HepG2 (cell line): ENCODE results near the gene GLRA3.

Experiments used
- BRCA1 ChIP-seq: sonication (generic); formaldehyde crosslinking; IDR thresholded peaks from 2 replicates; pipeline ENCODE4 v1.4.0; 2020; ENCODE audit warnings: missing genetic modification reagents
- EHMT2 ChIP-seq: fragments of 200-600 bp; sonication (generic); IDR thresholded peaks from 2 replicates; pipeline ENCODE4 v1.7.0; 2017; ENCODE audit warnings: antibody characterized with exemption, low read depth, low read length, borderline replicate concordance
- HNF4A ChIP-seq: sonication (generic); formaldehyde crosslinking; IDR thresholded peaks from 2 replicates; pipeline ENCODE4 v1.4.0; 2020; ENCODE audit warnings: missing genetic modification reagents
- RFX5 ChIP-seq: IDR thresholded peaks from 2 replicates; pipeline ENCODE4 v1.6.1; 2011; ENCODE audit warnings: low read depth, low read length, improper control_type of control experiment
- SP1 ChIP-seq, 2 experiments: fragments of 450-650 bp in 1 of 2; sonication (generic) in 1 of 2; formaldehyde crosslinking in 1 of 2; IDR thresholded peaks; 2 replicates each; pipeline versions ENCODE4 v1.4.0 to v1.6.1; 2016 to 2020; ENCODE audit warnings: missing genetic modification reagents in 1 of 2
- TAF1 ChIP-seq: sonication (generic); formaldehyde crosslinking; IDR thresholded peaks from 2 replicates; pipeline ENCODE4 v1.4.0; 2020; ENCODE audit warnings: missing genetic modification reagents
- ZNF235 ChIP-seq: sonication (generic); formaldehyde crosslinking; IDR thresholded peaks from 2 replicates; pipeline ENCODE4 v1.8.1; 2023; ENCODE audit warnings: mild to moderate bottlenecking, missing genetic modification reagents, borderline replicate concordance
- ZNF333 ChIP-seq: sonication (generic); formaldehyde crosslinking; IDR thresholded peaks from 2 replicates; pipeline ENCODE4 v1.4.0; 2020; ENCODE audit warnings: mild to moderate bottlenecking, missing genetic modification reagents, borderline replicate concordance
- TF ChIP-seq, protein P1 (sequence below): conservative IDR thresholded peaks from 2 replicates; pipeline ENCODE4 v1.6.1; 2018; ENCODE audit warnings: missing genetic modification reagents
- TF ChIP-seq, protein P2 (sequence below), 2 experiments: IDR thresholded peaks; 2 replicates each; pipeline ENCODE4 v1.6.1; 2011 to 2012; ENCODE audit warnings: low read length in 2 of 2, borderline replicate concordance in 1 of 2, low read depth in 1 of 2, mild to moderate bottlenecking in 1 of 2, moderate library complexity in 1 of 2
- TF ChIP-seq, protein P3 (sequence below): sonication (generic); formaldehyde crosslinking; IDR thresholded peaks from 2 replicates; pipeline ENCODE4 v1.4.0; 2020; ENCODE audit warnings: missing genetic modification reagents
- TF ChIP-seq, protein P4 (sequence below): sonication (generic); formaldehyde crosslinking; IDR thresholded peaks from 2 replicates; pipeline ENCODE4 v1.5.0; 2020; ENCODE audit warnings: mild to moderate bottlenecking, missing genetic modification reagents, moderate library complexity

DNA sequence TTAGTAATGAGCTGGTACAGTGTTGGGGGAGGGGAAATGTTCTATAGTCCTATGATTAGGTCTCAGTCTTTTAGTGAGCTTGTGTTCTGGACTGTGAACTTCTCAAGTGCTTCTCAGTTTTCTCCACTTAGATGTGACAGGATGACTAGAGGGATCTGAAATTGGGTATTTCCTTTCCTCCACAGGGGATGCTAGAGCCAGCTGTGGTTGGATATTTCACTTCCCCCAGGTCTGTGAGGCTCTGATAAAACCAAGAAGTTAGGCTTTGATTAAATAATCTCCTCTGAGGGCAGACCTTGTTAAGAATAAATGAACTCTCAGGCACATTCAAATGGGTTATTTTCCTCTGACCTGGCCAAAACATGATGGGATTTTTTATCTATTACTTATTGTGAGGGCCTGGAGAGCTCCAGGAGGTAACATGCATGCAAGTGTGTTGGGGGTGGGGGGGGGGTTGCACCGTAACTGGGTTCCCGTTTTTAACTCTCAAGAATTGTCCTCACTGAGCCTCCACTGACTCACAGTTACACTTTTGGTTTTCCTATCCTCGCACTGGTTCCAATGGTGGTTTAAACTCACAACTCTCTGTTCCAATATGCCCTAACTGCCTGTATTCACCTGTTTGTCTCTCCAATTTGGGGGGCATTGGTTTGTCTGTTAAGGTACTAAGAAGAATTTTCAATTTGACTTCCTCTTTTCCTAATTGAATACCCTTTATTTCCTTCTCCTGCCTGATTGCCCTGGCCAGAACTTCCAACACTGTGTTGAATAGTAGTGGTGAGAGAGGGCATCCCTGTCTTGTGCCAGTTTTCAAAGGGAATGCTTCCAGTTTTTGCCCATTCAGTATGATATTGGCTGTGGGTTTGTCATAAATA is 28.1 kb upstream of the GLRA3 start:
- no peak for TF ChIP-seq ZNF333
- TF ChIP-seq, protein P1, sequence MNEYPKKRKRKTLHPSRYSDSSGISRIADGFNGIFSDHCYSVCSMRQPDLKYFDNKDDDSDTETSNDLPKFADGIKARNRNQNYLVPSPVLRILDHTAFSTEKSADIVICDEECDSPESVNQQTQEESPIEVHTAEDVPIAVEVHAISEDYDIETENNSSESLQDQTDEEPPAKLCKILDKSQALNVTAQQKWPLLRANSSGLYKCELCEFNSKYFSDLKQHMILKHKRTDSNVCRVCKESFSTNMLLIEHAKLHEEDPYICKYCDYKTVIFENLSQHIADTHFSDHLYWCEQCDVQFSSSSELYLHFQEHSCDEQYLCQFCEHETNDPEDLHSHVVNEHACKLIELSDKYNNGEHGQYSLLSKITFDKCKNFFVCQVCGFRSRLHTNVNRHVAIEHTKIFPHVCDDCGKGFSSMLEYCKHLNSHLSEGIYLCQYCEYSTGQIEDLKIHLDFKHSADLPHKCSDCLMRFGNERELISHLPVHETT (CRISPR knock-in tag), result no peak
- TF ChIP-seq, protein P2, sequence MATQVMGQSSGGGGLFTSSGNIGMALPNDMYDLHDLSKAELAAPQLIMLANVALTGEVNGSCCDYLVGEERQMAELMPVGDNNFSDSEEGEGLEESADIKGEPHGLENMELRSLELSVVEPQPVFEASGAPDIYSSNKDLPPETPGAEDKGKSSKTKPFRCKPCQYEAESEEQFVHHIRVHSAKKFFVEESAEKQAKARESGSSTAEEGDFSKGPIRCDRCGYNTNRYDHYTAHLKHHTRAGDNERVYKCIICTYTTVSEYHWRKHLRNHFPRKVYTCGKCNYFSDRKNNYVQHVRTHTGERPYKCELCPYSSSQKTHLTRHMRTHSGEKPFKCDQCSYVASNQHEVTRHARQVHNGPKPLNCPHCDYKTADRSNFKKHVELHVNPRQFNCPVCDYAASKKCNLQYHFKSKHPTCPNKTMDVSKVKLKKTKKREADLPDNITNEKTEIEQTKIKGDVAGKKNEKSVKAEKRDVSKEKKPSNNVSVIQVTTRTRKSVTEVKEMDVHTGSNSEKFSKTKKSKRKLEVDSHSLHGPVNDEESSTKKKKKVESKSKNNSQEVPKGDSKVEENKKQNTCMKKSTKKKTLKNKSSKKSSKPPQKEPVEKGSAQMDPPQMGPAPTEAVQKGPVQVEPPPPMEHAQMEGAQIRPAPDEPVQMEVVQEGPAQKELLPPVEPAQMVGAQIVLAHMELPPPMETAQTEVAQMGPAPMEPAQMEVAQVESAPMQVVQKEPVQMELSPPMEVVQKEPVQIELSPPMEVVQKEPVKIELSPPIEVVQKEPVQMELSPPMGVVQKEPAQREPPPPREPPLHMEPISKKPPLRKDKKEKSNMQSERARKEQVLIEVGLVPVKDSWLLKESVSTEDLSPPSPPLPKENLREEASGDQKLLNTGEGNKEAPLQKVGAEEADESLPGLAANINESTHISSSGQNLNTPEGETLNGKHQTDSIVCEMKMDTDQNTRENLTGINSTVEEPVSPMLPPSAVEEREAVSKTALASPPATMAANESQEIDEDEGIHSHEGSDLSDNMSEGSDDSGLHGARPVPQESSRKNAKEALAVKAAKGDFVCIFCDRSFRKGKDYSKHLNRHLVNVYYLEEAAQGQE (IDR thresholded peaks at IDR 0.05; ENCODE audit: borderline replicate concordance in 1 of 2, low read depth in 1 of 2, low read length in 2 of 2), result no peak
- TF ChIP-seq, protein P3, sequence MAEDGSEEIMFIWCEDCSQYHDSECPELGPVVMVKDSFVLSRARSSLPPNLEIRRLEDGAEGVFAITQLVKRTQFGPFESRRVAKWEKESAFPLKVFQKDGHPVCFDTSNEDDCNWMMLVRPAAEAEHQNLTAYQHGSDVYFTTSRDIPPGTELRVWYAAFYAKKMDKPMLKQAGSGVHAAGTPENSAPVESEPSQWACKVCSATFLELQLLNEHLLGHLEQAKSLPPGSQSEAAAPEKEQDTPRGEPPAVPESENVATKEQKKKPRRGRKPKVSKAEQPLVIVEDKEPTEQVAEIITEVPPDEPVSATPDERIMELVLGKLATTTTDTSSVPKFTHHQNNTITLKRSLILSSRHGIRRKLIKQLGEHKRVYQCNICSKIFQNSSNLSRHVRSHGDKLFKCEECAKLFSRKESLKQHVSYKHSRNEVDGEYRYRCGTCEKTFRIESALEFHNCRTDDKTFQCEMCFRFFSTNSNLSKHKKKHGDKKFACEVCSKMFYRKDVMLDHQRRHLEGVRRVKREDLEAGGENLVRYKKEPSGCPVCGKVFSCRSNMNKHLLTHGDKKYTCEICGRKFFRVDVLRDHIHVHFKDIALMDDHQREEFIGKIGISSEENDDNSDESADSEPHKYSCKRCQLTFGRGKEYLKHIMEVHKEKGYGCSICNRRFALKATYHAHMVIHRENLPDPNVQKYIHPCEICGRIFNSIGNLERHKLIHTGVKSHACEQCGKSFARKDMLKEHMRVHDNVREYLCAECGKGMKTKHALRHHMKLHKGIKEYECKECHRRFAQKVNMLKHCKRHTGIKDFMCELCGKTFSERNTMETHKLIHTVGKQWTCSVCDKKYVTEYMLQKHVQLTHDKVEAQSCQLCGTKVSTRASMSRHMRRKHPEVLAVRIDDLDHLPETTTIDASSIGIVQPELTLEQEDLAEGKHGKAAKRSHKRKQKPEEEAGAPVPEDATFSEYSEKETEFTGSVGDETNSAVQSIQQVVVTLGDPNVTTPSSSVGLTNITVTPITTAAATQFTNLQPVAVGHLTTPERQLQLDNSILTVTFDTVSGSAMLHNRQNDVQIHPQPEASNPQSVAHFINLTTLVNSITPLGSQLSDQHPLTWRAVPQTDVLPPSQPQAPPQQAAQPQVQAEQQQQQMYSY (CRISPR knock-in tag), result no peak
- no peak for TF ChIP-seq EHMT2
- TF ChIP-seq RFX5, result no peak
- TF ChIP-seq SP1 (IDR thresholded peaks at IDR 0.05), result no peak
- TF ChIP-seq SP1 (CRISPR knock-in tag; IDR thresholded peaks at IDR 0.05), result no peak
- no peak for TF ChIP-seq TAF1
- TF ChIP-seq, protein P4, sequence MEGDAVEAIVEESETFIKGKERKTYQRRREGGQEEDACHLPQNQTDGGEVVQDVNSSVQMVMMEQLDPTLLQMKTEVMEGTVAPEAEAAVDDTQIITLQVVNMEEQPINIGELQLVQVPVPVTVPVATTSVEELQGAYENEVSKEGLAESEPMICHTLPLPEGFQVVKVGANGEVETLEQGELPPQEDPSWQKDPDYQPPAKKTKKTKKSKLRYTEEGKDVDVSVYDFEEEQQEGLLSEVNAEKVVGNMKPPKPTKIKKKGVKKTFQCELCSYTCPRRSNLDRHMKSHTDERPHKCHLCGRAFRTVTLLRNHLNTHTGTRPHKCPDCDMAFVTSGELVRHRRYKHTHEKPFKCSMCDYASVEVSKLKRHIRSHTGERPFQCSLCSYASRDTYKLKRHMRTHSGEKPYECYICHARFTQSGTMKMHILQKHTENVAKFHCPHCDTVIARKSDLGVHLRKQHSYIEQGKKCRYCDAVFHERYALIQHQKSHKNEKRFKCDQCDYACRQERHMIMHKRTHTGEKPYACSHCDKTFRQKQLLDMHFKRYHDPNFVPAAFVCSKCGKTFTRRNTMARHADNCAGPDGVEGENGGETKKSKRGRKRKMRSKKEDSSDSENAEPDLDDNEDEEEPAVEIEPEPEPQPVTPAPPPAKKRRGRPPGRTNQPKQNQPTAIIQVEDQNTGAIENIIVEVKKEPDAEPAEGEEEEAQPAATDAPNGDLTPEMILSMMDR (CRISPR knock-in tag), result no peak
- TF ChIP-seq HNF4A (CRISPR knock-in tag), result no peak
- TF ChIP-seq ZNF235, result no peak
- TF ChIP-seq BRCA1, result no peak
